HUDEP-2 (cell line): ENCODE measurements around the gene PLA2G2D.

Experiments
- DNase-seq, 76 experiments: peaks; one replicate each; lab custom pipeline; 2025; ENCODE audit not compliant: unreplicated experiment in 76 of 76; lab: John Stamatoyannopoulos, UW

Gene PLA2G2D

GRCh38 chr1:20090641-20091040, 28.7 kb downstream of the PLA2G2D start:
- no peak for DNase-seq

- no peak for DNase-seq
Observed at GRCh38 chr1:20090119-20090518, 29.2 kb downstream of the PLA2G2D start.

- DNase-seq, result no peak
Observed at GRCh38 chr1:20089328-20090077, 29.8 kb downstream of the PLA2G2D start.

GRCh38 chr1:20087668-20088067, 31.7 kb downstream of the PLA2G2D start:
- DNase-seq, result peak in 3 of 76 experiments; percentile 1 to 8 (median 6)

- no peak for DNase-seq
Observed at GRCh38 chr1:20086800-20087199, 32.5 kb downstream of the PLA2G2D start.

GRCh38 chr1:20083178-20083944, 36.0 kb downstream of the PLA2G2D start:
- no peak for DNase-seq

GRCh38 chr1:20082772-20083171, 36.6 kb downstream of the PLA2G2D start:
- no peak for DNase-seq

- DNase-seq, result no peak
Observed at GRCh38 chr1:20081353-20081810, 38.0 kb downstream of the PLA2G2D start.

- no peak for DNase-seq
Observed at GRCh38 chr1:20080441-20081352, 38.6 kb downstream of the PLA2G2D start.

GRCh38 chr1:20079661-20080305, 39.6 kb downstream of the PLA2G2D start:
- DNase-seq, result no peak

- DNase-seq, result no peak
Observed at GRCh38 chr1:20078711-20079110, 40.6 kb downstream of the PLA2G2D start.

GRCh38 chr1:20078171-20078651, 41.1 kb downstream of the PLA2G2D start:
- no peak for DNase-seq

- no peak for DNase-seq
Observed at GRCh38 chr1:20076710-20077461, 42.5 kb downstream of the PLA2G2D start.

- DNase-seq, result no peak
Observed at GRCh38 chr1:20076223-20076622, 43.1 kb downstream of the PLA2G2D start.

GRCh38 chr1:20075345-20075744, 44.0 kb downstream of the PLA2G2D start:
- no peak for DNase-seq

GRCh38 chr1:20074725-20075171, 44.6 kb downstream of the PLA2G2D start:
- DNase-seq, result no peak

- no peak for DNase-seq
Observed at GRCh38 chr1:20074055-20074724, 45.1 kb downstream of the PLA2G2D start.

GRCh38 chr1:20073256-20073655, 46.1 kb downstream of the PLA2G2D start:
- no peak for DNase-seq

- DNase-seq, result no peak
Observed at GRCh38 chr1:20072771-20073170, 46.6 kb downstream of the PLA2G2D start.
